Endothelial cell of umbilical vein (primary cell): ENCODE results near the gene RFK. TPM values are rescaled to one million over a fixed set of nuclear protein-coding genes. Genes with fewer than 3 reads are reported as not detected.

Source experiments
- BruUV-seq: library from RNA; stranded (reverse); fragments of 400-500 nt; replicated peaks from 2 replicates; lab custom pipeline; 2021; lab: Mats Ljungman, UMichigan
- CTCF ChIA-PET: fragments of 300-600, 350-600 bp; sonication (Branson Sonifier 250); formaldehyde crosslinking; loops from one replicate; lab custom pipeline; 2021; ENCODE audit warnings: antibody characterized with exemption, inconsistent platforms; lab: Charles Lee
- POLR2A ChIA-PET: fragments of 300-600, 350-600 bp; sonication (Branson Sonifier 250); formaldehyde crosslinking; loops from one replicate; lab custom pipeline; 2021; ENCODE audit warnings: antibody characterized with exemption, inconsistent platforms; lab: Charles Lee
- DNase-seq: peaks from one replicate; pipeline ENCODE4 v3.0.0-alpha.2; 2011; ENCODE audit warnings: low read depth, low spot score
- FAIRE-seq: peaks from 2 replicates; lab custom pipeline; 2011; peaks lifted over from hg19 to GRCh38; lab: Jason Lieb, UNC
- H2AFZ ChIP-seq: 2 replicates; pipeline ENCODE4 v1.6.0; 2012; ENCODE audit warnings: low read depth, low read length, control low read depth, inconsistent platforms
- H3K27ac ChIP-seq: 2 replicates; pipeline ENCODE4 v1.5.1; 2011; ENCODE audit warnings: low read depth, mild to moderate bottlenecking, control low read depth, low read length, moderate library complexity; ENCODE audit not compliant: insufficient read depth
- H3K27me3 ChIP-seq, 2 experiments: 2 replicates each; pipeline versions ENCODE4 v1.6.0 to v1.6.1; 2011; ENCODE audit warnings: low read length in 2 of 2, mixed read lengths in 1 of 2; ENCODE audit not compliant: control insufficient read depth in 2 of 2, insufficient read depth in 2 of 2
- H3K36me3 ChIP-seq, 2 experiments: 2 replicates in 1 of 2; 3 replicates in 1 of 2; pipeline ENCODE4 v1.5.1; 2011; ENCODE audit warnings: low read length in 2 of 2, mild to moderate bottlenecking in 1 of 2, moderate library complexity in 1 of 2; ENCODE audit not compliant: control insufficient read depth in 2 of 2, insufficient read depth in 2 of 2; ENCODE audit errors: extremely low read depth in 1 of 2
- H3K4me1 ChIP-seq: 3 replicates; pipeline ENCODE4 v1.5.1; 2011; ENCODE audit warnings: mild to moderate bottlenecking, low read length; ENCODE audit not compliant: control insufficient read depth, insufficient read depth; ENCODE audit errors: extremely low read depth
- H3K4me2 ChIP-seq: 2 replicates; pipeline ENCODE4 v1.6.1; 2011; ENCODE audit warnings: low read length, control low read depth, mixed read lengths; ENCODE audit not compliant: insufficient read depth
- H3K4me3 ChIP-seq, 3 experiments: fragments of 200-600 bp in 1 of 3; sonication (generic), shearing (Covaris generic) in 1 of 3; replicated peaks in 1 of 3; 2 replicates each; pipeline ENCODE4 v1.5.1; 2011 to 2016; ENCODE audit warnings: control low read depth in 3 of 3, low read length in 3 of 3, mild to moderate bottlenecking in 2 of 3, inconsistent platforms in 1 of 3, low read depth in 1 of 3, moderate library complexity in 1 of 3; ENCODE audit not compliant: insufficient read depth in 1 of 3
- H3K79me2 ChIP-seq: 2 replicates; pipeline ENCODE4 v1.6.0; 2012; ENCODE audit warnings: low read length, inconsistent platforms; ENCODE audit not compliant: control insufficient read depth, insufficient read depth
- H3K9ac ChIP-seq: replicated peaks from 2 replicates; pipeline ENCODE3; 2011; ENCODE audit warnings: low read length, control low read depth; ENCODE audit not compliant: insufficient read depth; ENCODE audit errors: extremely low read depth
- H3K9me1 ChIP-seq: replicated peaks from 3 replicates; pipeline ENCODE4 v1.6.0; 2011; ENCODE audit warnings: mild to moderate bottlenecking, low read length; ENCODE audit not compliant: control insufficient read depth, insufficient read depth; ENCODE audit errors: extremely low read depth
- H3K9me3 ChIP-seq: replicated peaks from 2 replicates; pipeline ENCODE4 v1.5.1; 2012; ENCODE audit warnings: low read length, inconsistent platforms; ENCODE audit not compliant: control insufficient read depth, insufficient read depth
- H4K20me1 ChIP-seq: replicated peaks from 2 replicates; pipeline ENCODE3; 2011; ENCODE audit warnings: mild to moderate bottlenecking, low read length; ENCODE audit not compliant: control insufficient read depth, insufficient read depth; ENCODE audit errors: extremely low read depth
- EZH2 ChIP-seq: IDR thresholded peaks from 2 replicates; pipeline ENCODE4 v1.6.1; 2012; ENCODE audit warnings: borderline replicate concordance, low read depth, mild to moderate bottlenecking, moderate library complexity, low read length, inconsistent platforms; ENCODE audit not compliant: severe bottlenecking
- FOS ChIP-seq: IDR thresholded peaks from 2 replicates; pipeline ENCODE4 v1.6.1; 2011; ENCODE audit warnings: mild to moderate bottlenecking, low read length, moderate library complexity, borderline replicate concordance; ENCODE audit not compliant: insufficient read depth
- GATA2 ChIP-seq: IDR thresholded peaks from 2 replicates; pipeline ENCODE4 v1.7.0; 2011; ENCODE audit warnings: low read depth, mild to moderate bottlenecking, moderate library complexity, mixed read lengths, low read length; ENCODE audit not compliant: insufficient read length, insufficient read depth
- JUN ChIP-seq: IDR thresholded peaks from 2 replicates; pipeline ENCODE4 v1.6.1; 2011; ENCODE audit warnings: borderline replicate concordance, low read depth; ENCODE audit not compliant: insufficient read length, insufficient read depth
- MAX ChIP-seq: IDR thresholded peaks from 2 replicates; pipeline ENCODE4 v1.6.1; 2011; ENCODE audit not compliant: insufficient read depth, insufficient read length
- POLR2A ChIP-seq: IDR thresholded peaks from 2 replicates; pipeline ENCODE4 v1.6.1; 2012; ENCODE audit warnings: low read depth, mild to moderate bottlenecking, control low read depth, low read length
- POLR2AphosphoS5 ChIP-seq: IDR thresholded peaks from 2 replicates; pipeline ENCODE4 v1.6.1; 2012; ENCODE audit warnings: low read depth, mild to moderate bottlenecking, control low read depth, low read length, moderate library complexity; ENCODE audit not compliant: insufficient read depth
- dilution Hi-C: fragments of 300-500 bp; cut with MboI; formaldehyde crosslinking; loops from one replicate; pipeline ENCODE4 v1.15.0; 2019; ENCODE audit warnings: low sequenced_read_pairs; ENCODE audit not compliant: extremely low pct_ligation_motif_present
- intact Hi-C: fragments of 100-400 bp; cut with micrococcal nuclease; formaldehyde crosslinking; loops from one replicate; pipeline ENCODE4 v1.10.0; 2022
- polyA plus RNA-seq, 4 experiments: library from polyadenylated mRNA; depleted of rRNA in 3 of 4; stranded (reverse) in 3 of 4; unstranded in 1 of 4; fragments of >200 nt; gene quantifications; 2 replicates each; pipeline versions ENCODE4 v1.2.1 to v1.2.3, GENCODE V29; 2011 to 2012; ENCODE audit warnings: missing spikeins in 1 of 4
- total RNA-seq: library from RNA; stranded (reverse); gene quantifications from 2 replicates; pipeline ENCODE4 v1.2.3, GENCODE V29; 2021

Gene RFK
- total and polyA plus RNA-seq, 2 donors (not counting 3 experiments of a cell fraction or from before 2014, with no cell fraction given), result 18.1 to 32.9 TPM

DNA sequence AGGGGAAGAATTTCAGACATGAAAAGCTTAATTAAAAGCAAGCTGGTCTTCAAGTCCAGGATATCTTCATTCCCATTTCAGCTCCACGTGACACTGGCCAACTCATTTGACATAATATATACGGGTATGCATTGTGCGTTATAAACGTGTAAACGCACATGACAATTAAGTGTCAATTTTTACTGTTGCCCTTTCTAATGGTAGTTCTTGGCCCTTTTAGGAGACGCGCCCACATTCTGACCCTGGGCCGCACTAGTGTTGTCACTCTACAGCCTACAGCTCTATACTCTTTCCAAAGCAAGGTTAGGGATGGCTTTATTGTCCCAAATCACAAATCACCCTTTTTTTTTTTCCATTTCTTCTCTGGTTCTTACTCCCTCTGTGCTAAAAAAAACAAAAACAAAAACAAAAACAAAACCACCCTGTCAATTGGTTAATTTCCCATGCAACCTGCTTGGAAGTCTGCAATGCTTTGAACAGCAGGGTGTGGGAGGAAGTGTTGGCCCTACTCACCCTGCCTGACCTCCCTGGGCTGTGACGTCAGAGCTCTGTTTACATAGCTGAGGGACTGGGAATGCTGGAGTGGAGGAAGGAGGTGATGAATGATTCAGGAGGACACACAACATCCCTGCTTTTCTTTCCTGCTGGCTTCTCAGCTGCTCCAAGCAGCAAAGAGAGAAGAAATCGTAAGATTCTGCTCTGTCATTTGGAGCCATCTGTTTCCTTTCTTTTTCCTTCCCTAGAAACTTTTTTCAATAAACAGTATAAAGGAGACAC, 19.3 kb downstream of the RFK start:
- dilution Hi-C loops, result no loop called here
- CTCF ChIA-PET, result interaction anchor here (0.6 to 2.7 kb wide), 4 partner anchors 9 to 54 kb away, joined by 3 to 9 read pairs (median 5); partner anchors contain the start of gene RFK

More for the DNA sequence above, 19.3 kb downstream of the RFK start:
- Histone ChIP-seq H3K27ac (peak overlapping the region; percentile 73), H3K9me1 (no peaks in the 10 kb centered on the region), H2AFZ (no peak overlapping the region), H3K4me3 (no peak overlapping the region), H3K27me3 (no peaks in the 10 kb centered on the region), H3K4me2 (peak overlapping the region; percentile 52), H3K9me3 (no peaks in the 10 kb centered on the region), H3K4me1 (peaks cover 20% of the 10 kb centered on the region), H3K79me2 (no peaks in the 10 kb centered on the region), H3K9ac (peak overlapping the region; percentile 32), H4K20me1 (no peaks in the 10 kb centered on the region), H3K36me3 (no peaks in the 10 kb centered on the region)
- intact Hi-C loops, result loop anchor here (1.0 to 10.0 kb wide), 5 partner anchors 19 to 485 kb away; partner anchors contain the start of genes PCSK5 and RFK
- DNase-seq (peak; percentile 96), FAIRE-seq (peak; percentile 92)
- TF ChIP-seq POLR2AphosphoS5 (peak; percentile 67), MAX (no peak), FOS (peak; percentile 87), EZH2 (no peak), GATA2 (peak; percentile 59), JUN (peak; percentile 60), POLR2A (no peak)
- POLR2A ChIA-PET, result interaction anchor here (1.5 kb wide), 1 partner anchor 19 kb away, joined by 4 read pairs; the partner anchor contains the start of gene RFK
- no TSS peak for BruUV-seq
